ENCODE data around the gene CRIM1. TPM values are rescaled to one million over a fixed set of nuclear protein-coding genes. Genes with fewer than 3 reads are reported as not detected.

Gene CRIM1
- total and polyA plus RNA-seq, 7 donors: 3.0 to 148 (median 55.6) TPM

DNA sequence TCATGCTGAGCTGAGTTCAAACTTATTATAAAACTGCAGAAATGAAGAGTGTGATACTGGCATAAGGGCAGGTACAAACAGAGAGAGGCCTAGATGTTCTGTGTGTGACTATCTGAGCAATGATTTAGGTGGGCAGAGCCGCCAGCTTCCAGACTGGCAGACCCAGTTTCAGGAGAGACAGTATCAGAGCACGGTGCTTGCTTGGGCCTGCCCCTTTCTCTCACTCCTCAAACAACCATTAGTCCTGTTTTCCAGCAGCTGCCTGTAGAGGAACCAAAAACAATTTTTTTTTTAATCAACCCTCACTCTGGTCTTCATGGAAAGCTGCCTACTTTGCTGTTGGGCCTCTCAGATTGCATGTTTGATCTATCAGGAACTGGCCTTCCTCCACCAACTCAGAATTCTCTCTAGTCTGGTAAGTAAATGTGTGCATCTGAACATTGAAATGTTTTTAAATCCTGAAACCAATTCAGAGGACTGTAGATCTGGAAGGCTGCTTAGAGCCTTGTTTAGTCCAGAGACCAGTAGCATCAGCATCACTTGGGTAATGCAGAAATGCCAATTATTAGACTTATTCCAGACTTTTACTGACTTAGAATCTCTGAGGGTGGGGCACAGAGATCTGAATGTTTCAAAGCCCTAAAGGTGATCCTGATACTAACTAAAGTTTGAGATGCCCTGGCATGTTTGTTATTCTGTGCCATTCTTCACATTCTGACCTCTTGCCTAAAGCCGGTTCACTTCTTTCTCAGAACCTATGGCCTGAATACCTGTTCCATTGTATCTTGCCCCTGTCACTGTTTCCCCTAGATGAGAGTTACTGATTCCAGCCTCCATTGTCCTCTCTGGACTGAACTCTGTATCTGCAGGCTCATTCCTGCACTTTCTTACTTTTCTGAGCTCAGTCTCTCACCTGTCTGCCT is 24.8 kb upstream of the CRIM1 start:
- intact Hi-C loops (cut with DNase I): no loop called here
- Histone ChIP-seq H3K4me1 (peaks cover 0 to 17% (median 5%) of the 10 kb centered on the region in 4 donors), H3K4me3 (no peak overlapping the region), H3K36me3 (no peaks in the 10 kb centered on the region), H3K27me3 (no peaks in the 10 kb centered on the region), H3K27ac (no peak overlapping the region), H3K9me3 (no peaks in the 10 kb centered on the region)
- TF ChIP-seq, protein P1, sequence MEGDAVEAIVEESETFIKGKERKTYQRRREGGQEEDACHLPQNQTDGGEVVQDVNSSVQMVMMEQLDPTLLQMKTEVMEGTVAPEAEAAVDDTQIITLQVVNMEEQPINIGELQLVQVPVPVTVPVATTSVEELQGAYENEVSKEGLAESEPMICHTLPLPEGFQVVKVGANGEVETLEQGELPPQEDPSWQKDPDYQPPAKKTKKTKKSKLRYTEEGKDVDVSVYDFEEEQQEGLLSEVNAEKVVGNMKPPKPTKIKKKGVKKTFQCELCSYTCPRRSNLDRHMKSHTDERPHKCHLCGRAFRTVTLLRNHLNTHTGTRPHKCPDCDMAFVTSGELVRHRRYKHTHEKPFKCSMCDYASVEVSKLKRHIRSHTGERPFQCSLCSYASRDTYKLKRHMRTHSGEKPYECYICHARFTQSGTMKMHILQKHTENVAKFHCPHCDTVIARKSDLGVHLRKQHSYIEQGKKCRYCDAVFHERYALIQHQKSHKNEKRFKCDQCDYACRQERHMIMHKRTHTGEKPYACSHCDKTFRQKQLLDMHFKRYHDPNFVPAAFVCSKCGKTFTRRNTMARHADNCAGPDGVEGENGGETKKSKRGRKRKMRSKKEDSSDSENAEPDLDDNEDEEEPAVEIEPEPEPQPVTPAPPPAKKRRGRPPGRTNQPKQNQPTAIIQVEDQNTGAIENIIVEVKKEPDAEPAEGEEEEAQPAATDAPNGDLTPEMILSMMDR (IDR thresholded peaks at IDR 0.05): no peak
- no peak for TF ChIP-seq EP300 (IDR thresholded peaks at IDR 0.05)
- TF ChIP-seq POLR2AphosphoS5 (IDR thresholded peaks at IDR 0.05): no peak
- TF ChIP-seq POLR2A (IDR thresholded peaks at IDR 0.05): no peak
- 85 to 91% methylated on average over 3 of the region's 3 CpGs for WGBS, 2 donors
- no peak for DNase-seq

DNA sequence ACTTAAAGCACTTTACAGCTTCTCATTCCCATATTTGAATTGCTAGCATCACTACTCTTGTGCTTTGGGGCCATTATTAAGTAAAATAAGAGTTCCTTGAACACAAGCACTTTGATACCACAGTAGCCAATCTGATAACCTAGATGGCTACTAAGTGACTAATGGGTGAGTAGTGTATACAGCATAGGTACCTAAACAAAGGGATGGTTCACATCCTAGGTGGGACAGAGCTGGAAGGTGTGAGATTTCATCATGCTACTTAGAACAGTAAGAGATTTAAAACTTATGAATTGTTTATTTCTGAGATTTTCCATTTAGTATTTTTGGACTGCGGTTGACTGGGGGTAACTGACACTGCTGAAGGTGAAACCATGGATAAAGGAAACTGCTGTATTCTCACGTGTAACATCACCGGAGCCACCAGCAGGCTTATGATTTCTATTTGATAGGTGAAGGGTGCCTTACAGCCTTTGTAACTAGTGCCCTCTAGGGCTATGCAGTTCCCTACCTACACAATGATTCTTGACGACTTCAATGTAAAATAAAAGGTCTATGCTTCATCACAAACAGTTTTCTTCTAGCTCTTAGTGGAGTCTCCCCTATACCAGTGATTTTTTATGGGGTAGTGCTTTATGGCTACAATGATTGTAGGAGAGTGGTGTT is 22.1 kb upstream of the CRIM1 start:
- H3K27ac ChIP-seq: no peak overlapping the region
- no peak overlapping the region for H3K4me3 ChIP-seq
- intact Hi-C loops (cut with DNase I): no loop called here
- WGBS, 2 donors: 35 to 44% methylated on average over 4 of the region's 4 CpGs
- DNase-seq: no peak
- no peaks in the 10 kb centered on the region for H3K27me3 ChIP-seq
- no peak for TF ChIP-seq POLR2A (IDR thresholded peaks at IDR 0.05)
- no peak for TF ChIP-seq POLR2AphosphoS5 (IDR thresholded peaks at IDR 0.05)
- TF ChIP-seq EP300 (IDR thresholded peaks at IDR 0.05): no peak
- TF ChIP-seq, protein P1 (IDR thresholded peaks at IDR 0.05): no peak
- H3K36me3 ChIP-seq: no peaks in the 10 kb centered on the region
- peaks cover 0 to 17% (median 5%) of the 10 kb centered on the region in 4 donors for H3K4me1 ChIP-seq
- H3K9me3 ChIP-seq: no peaks in the 10 kb centered on the region

DNA sequence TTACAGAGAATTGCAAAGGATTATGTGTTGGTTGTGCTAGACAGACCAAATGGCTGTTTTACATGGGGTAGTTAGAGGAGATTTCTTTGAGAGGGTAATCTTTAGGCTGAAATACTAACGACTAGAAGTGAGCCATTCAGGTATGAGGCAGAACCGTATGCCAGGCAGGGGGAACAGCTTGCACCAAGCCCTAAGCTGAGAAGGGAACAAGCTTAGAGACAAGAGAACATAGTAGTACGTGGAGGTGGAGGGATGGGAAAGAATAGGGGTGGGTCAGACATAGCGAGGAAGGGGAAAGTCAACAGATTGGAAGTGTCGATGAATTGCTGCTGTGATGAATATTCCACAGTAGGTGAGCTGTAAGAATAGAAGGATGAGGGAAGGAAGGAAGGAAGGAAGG is 20.0 kb upstream of the CRIM1 start:
- Histone ChIP-seq H3K4me1 (peaks cover 0 to 1% (median under 1%) of the 10 kb centered on the region in 4 donors), H3K27ac (no peak overlapping the region), H3K36me3 (no peaks in the 10 kb centered on the region), H3K4me3 (no peak overlapping the region), H3K9me3 (no peaks in the 10 kb centered on the region), H3K27me3 (no peaks in the 10 kb centered on the region)
- intact Hi-C loops (cut with DNase I): no loop called here
- DNase-seq: no peak
- no peak for TF ChIP-seq EP300 (IDR thresholded peaks at IDR 0.05)
- TF ChIP-seq, protein P1 (IDR thresholded peaks at IDR 0.05): no peak
- TF ChIP-seq POLR2AphosphoS5 (IDR thresholded peaks at IDR 0.05): no peak
- TF ChIP-seq POLR2A (IDR thresholded peaks at IDR 0.05): no peak
- 83 to 84% methylated on average over 5 of the region's 5 CpGs for WGBS, 2 donors

DNA sequence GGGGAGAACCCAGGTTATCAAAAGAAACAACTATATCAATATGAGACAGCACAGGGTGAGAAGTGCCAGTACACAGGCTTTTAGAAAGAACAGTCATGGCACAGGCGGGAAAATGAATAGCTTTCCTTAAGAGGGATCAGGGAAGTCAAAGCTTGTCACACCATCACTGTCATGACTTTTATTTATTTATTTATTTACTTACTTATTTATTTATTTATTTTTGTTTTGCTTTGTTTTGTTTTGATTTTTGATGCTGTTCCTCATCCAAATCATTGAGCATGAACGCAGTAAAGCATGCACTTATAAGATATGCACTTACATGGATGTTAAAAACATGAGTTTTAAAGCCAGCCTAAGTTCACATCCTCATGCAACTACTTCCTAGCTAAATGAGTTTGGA is 19.3 kb upstream of the CRIM1 start:
- Histone ChIP-seq H3K36me3 (no peaks in the 10 kb centered on the region), H3K27me3 (no peaks in the 10 kb centered on the region), H3K9me3 (no peaks in the 10 kb centered on the region), H3K27ac (no peak overlapping the region), H3K4me3 (no peak overlapping the region), H3K4me1 (no peaks in the 10 kb centered on the region)
- WGBS, 2 donors: 95 to 96% methylated on average over 2 of the region's 2 CpGs
- no peak for DNase-seq
- intact Hi-C loops (cut with DNase I): no loop called here
- no peak for TF ChIP-seq POLR2A (IDR thresholded peaks at IDR 0.05)

DNA sequence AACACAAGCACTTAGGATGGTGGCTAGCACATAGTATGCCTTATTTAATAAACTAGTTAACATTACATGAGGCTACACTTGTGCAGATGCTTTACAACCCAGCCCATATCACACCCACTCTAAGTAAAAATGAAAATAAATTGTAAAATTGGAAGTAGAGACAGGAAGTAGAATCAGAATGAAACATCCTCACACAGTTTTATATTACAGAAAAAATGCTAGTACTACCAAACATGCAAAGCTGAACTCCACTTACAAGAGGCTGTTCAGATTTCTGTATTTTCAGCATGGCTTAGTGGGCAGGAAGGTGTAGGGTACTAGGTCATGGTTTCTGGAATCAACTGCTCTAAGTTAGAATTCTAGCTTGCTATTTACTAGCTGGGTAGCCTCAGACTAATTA is 18.2 kb upstream of the CRIM1 start:
- intact Hi-C loops (cut with DNase I): no loop called here
- no peak overlapping the region for H3K4me3 ChIP-seq

More for the DNA sequence above, 18.2 kb upstream of the CRIM1 start:
- DNase-seq: no peak
- TF ChIP-seq, protein P1 (IDR thresholded peaks at IDR 0.05): no peak
- TF ChIP-seq POLR2A (IDR thresholded peaks at IDR 0.05) (no peak), EP300 (IDR thresholded peaks at IDR 0.05) (no peak), POLR2AphosphoS5 (IDR thresholded peaks at IDR 0.05) (no peak)
- Histone ChIP-seq H3K27me3 (no peaks in the 10 kb centered on the region), H3K27ac (no peak overlapping the region), H3K9me3 (no peaks in the 10 kb centered on the region), H3K36me3 (no peaks in the 10 kb centered on the region), H3K4me1 (no peaks in the 10 kb centered on the region)
